ENCODE data around the gene ERC2. TPM values are rescaled to one million over a fixed set of nuclear protein-coding genes. Genes with fewer than 3 reads are reported as not detected.

ERC2 gene
- total and polyA plus RNA-seq, 2 of the 8 experiments (the other 6 are each of a cell fraction or from before 2014, with no cell fraction given), result 16.4 to 22.8 TPM

- TF ChIP-seq CREB1 (IDR thresholded peaks at IDR 0.05), result peak; percentile 59; the same call in 1 of the 2 replicates
- TF ChIP-seq RBBP5 (IDR thresholded peaks at IDR 0.05; ENCODE audit: borderline replicate concordance, low read depth, low read length), result peak; percentile 52
- TF ChIP-seq SUZ12 (IDR thresholded peaks at IDR 0.05; ENCODE audit: low read length), result no peak
- no peak for TF ChIP-seq SP1 (IDR thresholded peaks at IDR 0.05; ENCODE audit: low read depth, low read length)
- peak; percentile 33; the same call in 1 of the 2 replicates for TF ChIP-seq TAF1 (IDR thresholded peaks at IDR 0.05; ENCODE audit: low read depth, low read length)
- peak; percentile 85 for TF ChIP-seq ASH2L (IDR thresholded peaks at IDR 0.05; ENCODE audit: low read length)
- no peak for TF ChIP-seq EZH2 (IDR thresholded peaks at IDR 0.05; ENCODE audit: low read depth, low read length, severe bottlenecking)
- TF ChIP-seq NRF1 (IDR thresholded peaks at IDR 0.05; ENCODE audit: low read depth, low read length), result no peak
- TF ChIP-seq RAD21 (IDR thresholded peaks at IDR 0.05 in 1 of 2, conservative IDR thresholded peaks at IDR 0.05 in 1 of 2; ENCODE audit: low read depth in 2 of 2, low read length in 2 of 2), result peak; percentile 82 to 83
Observed at GRCh38 chr3:55484801-55485791, 983.2 kb downstream of the ERC2 start (continued).

Measured in H1 (cell line).